ENCODE data around the gene SEC61B. TPM values are rescaled to one million over a fixed set of nuclear protein-coding genes. Genes with fewer than 3 reads are reported as not detected.

The SEC61B gene
- total and polyA plus RNA-seq, 9 of the 15 experiments (the other 6 are each of a cell fraction or from before 2014, with no cell fraction given) = 57.8 to 262 (median 172) TPM

GRCh38 chr9:99181621-99182020 lies 40.5 kb upstream of the SEC61B start:
- no peak overlapping the region for H3K9ac ChIP-seq (ENCODE audit: insufficient read depth in 1 of 2, low read depth in 2 of 2, low read length in 2 of 2)
- peaks cover 0 to 30% of the 10 kb centered on the region in 2 experiments for H3K27me3 ChIP-seq (ENCODE audit: control insufficient read depth in 2 of 2, insufficient read depth in 2 of 2, low read length in 2 of 2)
- H3K36me3 ChIP-seq (ENCODE audit: control insufficient read depth, insufficient read depth, low read length) = no peaks in the 10 kb centered on the region
- H3K9me1 ChIP-seq (ENCODE audit: control insufficient read depth, insufficient read depth, low read length) = no peaks in the 10 kb centered on the region
- H3K9me3 ChIP-seq (replicated peaks; ENCODE audit: control insufficient read depth, insufficient read depth, low read depth, low read length) = no peaks in the 10 kb centered on the region
- no peak overlapping the region for H3K4me2 ChIP-seq (ENCODE audit: insufficient read depth, low read length)
- ChIA-PET POLR2A (interaction anchor here (1.0 kb wide), 1 partner anchor 9 kb away, joined by 7 read pairs; no protein-coding TSS in a partner anchor), CTCF (ENCODE audit: low intra/inter-chr PET ratio) (no interaction called here)
- H3K4me3 ChIP-seq = no peak overlapping the region
- no peak overlapping the region for H3K27ac ChIP-seq (ENCODE audit: extremely low read depth, low read depth, low read length)
- 9% methylated on average over 4 of the region's 4 CpGs for WGBS (ENCODE audit: insufficient coverage, low coverage, missing lambda C conversion rate)
- no TSS peak for BruUV-seq (replicated peaks)
- no peaks in the 10 kb centered on the region for H4K20me1 ChIP-seq (replicated peaks; ENCODE audit: control insufficient read depth, insufficient read depth, low read length)
- no peaks in the 10 kb centered on the region for H3K79me2 ChIP-seq (ENCODE audit: control insufficient read depth, insufficient read depth, low read length)
- DNase-seq (ENCODE audit: extremely low read depth in 1 of 4, low spot score in 3 of 4) (no peak), ATAC-seq (no peak), FAIRE-seq (no peak)
- intact Hi-C loops (cut with micrococcal nuclease) = loop anchor here (5.0 to 10.0 kb wide), 9 partner anchors 113 to 1416 kb away; no protein-coding TSS in a partner anchor
- H3K4me1 ChIP-seq (replicated peaks in 1 of 2; ENCODE audit: control insufficient read depth in 2 of 2, insufficient read depth in 2 of 2, low read length in 2 of 2) = peaks cover 2 to 5% of the 10 kb centered on the region in 2 experiments; a peak in 3 of 5 replicates
- in situ Hi-C loops (cut with MboI) = loop anchor here (5.0 to 10.0 kb wide), 3 partner anchors 81 to 1033 kb away; no protein-coding TSS in a partner anchor
- H2AFZ ChIP-seq (ENCODE audit: low read depth, low read length) = no peak overlapping the region
- TF ChIP-seq DNMT1 (IDR thresholded peaks at IDR 0.05) (no peak), E2F3 (CRISPR knock-in tag; IDR thresholded peaks at IDR 0.05) (no peak), SNRNP70 (optimal IDR thresholded peaks at IDR 0.05; ENCODE audit: low read depth, low read length) (no peak), PKNOX1 (IDR thresholded peaks at IDR 0.05) (no peak), BRF2 (IDR thresholded peaks at IDR 0.05; ENCODE audit: borderline replicate concordance, insufficient read depth, insufficient read length) (no peak), MTA3 (IDR thresholded peaks at IDR 0.05; ENCODE audit: borderline replicate concordance) (no peak), RBM25 (IDR thresholded peaks at IDR 0.05; ENCODE audit: low read depth, low read length, severe bottlenecking) (no peak), FOS (IDR thresholded peaks at IDR 0.05; ENCODE audit: extremely low read depth, insufficient read length) (no peak)
